Gastroesophageal sphincter (tissue), 3 donors: ENCODE data around the gene UXS1.
"Not testable (repeated sequence)": the region's sequence is repeated elsewhere in the genome, so short reads cannot be mapped to it uniquely, and the experiment has no call there.

Experiments
- EP300 ChIP-seq: sonication (generic); formaldehyde crosslinking; IDR thresholded peaks from one replicate; pipeline ENCODE4 v1.6.1; 2017; ENCODE audit warnings: antibody characterized with exemption, mild to moderate bottlenecking
- POLR2A ChIP-seq, 2 donors: fragments of 450-650 bp; IDR thresholded peaks; one replicate each; pipeline ENCODE4 v1.6.1; 2017; ENCODE audit warnings: antibody characterized with exemption in 2 of 2, mild to moderate bottlenecking in 2 of 2, moderate library complexity in 1 of 2
- POLR2AphosphoS5 ChIP-seq: sonication (generic); formaldehyde crosslinking; IDR thresholded peaks from one replicate; pipeline ENCODE4 v1.6.1; 2017; ENCODE audit warnings: antibody characterized with exemption
- TF ChIP-seq, protein P1 (sequence below), 4 experiments: fragments of 200-600 bp in 2 of 4; fragments of 450-650 bp in 2 of 4; sonication (generic) in 1 of 4; IDR thresholded peaks; one replicate each; pipeline ENCODE4 v1.5.1; 2017 to 2019; ENCODE audit warnings: antibody characterized with exemption in 4 of 4, mild to moderate bottlenecking in 2 of 4, moderate library complexity in 2 of 4

DNA sequence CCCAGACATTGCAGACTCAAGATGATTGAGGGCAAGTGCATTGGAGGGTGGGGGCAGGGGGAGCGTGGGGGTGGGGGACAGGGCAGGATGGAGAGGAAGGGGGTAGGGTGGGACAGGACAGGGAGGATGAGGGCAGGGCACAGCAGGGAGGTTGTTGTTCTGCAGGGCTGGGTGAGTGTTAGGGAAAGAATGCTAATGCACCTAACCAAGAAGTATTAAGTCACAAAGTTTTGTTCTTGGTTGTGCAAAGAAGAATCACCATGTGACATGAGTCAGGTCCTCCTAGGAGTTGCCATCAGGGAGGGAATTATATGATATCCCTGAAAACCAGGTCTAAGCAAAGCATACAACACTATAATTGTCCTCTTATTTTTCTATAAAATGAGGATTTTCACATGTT lies 10.4 kb upstream of the UXS1 start:
- TF ChIP-seq, protein P1, sequence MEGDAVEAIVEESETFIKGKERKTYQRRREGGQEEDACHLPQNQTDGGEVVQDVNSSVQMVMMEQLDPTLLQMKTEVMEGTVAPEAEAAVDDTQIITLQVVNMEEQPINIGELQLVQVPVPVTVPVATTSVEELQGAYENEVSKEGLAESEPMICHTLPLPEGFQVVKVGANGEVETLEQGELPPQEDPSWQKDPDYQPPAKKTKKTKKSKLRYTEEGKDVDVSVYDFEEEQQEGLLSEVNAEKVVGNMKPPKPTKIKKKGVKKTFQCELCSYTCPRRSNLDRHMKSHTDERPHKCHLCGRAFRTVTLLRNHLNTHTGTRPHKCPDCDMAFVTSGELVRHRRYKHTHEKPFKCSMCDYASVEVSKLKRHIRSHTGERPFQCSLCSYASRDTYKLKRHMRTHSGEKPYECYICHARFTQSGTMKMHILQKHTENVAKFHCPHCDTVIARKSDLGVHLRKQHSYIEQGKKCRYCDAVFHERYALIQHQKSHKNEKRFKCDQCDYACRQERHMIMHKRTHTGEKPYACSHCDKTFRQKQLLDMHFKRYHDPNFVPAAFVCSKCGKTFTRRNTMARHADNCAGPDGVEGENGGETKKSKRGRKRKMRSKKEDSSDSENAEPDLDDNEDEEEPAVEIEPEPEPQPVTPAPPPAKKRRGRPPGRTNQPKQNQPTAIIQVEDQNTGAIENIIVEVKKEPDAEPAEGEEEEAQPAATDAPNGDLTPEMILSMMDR (IDR thresholded peaks at IDR 0.05): not testable (repeated sequence)
- TF ChIP-seq POLR2AphosphoS5; POLR2A (IDR thresholded peaks at IDR 0.05); EP300: not testable (repeated sequence)
